GM19438 (cell line): ENCODE measurements around the gene VSTM4.

Source experiments
- ATAC-seq: cut with Tn5 transposase; IDR thresholded peaks from one replicate; pipeline ENCODE4 v1.9.1; 2021; ENCODE audit warnings: low read depth; ENCODE audit not compliant: unreplicated experiment

The VSTM4 gene

DNA sequence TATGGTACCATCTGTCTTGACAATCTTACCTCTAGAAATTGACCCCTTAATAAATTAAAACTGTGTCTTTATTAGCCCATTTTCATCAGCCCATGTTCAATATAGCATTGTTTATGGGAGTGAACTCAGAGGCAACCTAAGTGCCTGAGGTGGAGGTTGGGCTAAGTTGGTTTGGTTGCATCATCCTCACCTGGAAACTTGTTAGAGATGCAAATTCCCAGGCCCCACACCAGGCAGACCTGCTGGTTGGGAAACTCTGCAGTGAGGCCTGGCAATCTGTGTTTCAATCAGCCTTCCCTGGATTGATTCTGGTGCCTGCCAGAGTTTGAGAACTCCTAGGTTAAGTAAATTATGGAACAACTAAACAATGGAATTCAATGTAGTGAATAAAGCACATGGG is 27.9 kb upstream of the VSTM4 start:
- ATAC-seq: no peak

DNA sequence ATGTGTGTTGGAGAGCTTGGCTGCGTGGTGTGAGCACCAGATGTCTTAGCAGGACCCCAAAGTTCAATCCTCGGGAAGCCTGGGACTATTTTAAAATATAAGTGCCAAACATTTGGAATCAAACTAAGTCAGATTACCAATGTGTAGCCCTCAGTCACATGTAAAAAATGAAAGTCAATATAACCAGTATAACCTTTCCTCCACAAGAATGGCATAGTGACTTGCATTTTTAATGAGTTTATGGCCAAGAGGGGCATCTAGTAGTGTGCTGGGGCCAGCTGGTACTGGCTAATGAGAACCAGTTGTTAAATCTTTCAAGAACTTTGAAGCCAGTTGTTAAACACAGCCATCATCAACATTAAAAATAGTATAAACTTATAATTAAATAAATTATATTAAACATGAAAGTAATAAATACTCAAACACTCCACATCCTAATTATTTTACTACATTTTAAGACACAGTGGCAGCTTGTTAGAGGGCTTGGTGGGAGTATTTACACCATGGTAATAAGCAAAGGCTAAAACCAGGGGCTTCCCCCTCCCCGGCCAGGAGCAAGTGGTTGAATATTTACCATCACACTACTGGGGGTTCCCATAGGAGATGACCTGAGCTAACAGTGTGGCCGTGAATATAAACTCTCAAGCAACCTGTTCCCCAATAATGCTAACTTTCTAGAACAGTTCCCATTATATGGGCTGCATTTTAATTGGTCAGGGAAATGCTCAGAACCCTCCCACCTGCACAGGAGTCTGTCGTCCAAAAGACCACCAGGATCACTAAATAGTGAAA is 26.4 kb upstream of the VSTM4 start:
- ATAC-seq: peak; percentile 79

DNA sequence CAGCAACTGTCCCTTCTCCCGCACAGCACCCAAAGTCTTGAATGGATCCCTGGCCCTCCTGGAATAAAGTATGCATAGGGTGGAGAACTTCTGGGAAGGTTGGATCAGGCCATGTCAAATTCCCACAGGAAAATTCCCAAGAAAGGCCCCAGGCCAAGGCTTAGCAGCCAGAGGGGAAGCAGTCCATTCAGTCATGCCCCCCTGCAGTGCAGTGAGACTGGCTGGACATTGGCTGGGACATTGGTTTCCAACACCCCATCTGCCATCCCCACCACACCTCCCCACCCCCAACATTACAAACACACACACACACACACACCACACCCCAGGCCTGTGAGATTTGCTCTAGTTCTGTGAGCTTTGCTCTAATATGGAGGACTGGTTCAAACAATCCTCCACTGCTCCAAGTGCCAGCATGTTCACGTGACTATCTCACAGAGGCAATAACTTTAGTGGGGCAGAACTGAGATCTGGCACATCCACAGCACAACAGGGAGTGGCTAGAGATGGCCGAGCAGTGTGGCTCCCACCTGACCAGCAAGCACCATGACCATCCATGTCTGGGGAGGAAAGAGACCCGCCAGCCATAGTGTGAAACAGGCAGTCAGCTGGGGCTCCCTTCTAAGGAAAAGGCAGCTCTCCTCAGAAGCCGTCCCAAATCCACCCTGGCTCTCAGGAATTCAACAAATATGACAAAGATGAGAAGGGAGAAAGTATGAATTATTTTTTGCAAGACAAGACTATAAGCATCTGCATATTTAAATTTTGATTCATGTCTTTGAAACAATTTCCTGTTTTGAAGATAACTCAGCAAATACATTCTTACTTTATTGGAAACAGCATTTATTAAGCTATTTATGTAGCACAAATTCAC is 25.2 kb upstream of the VSTM4 start:
- no peak for ATAC-seq

DNA sequence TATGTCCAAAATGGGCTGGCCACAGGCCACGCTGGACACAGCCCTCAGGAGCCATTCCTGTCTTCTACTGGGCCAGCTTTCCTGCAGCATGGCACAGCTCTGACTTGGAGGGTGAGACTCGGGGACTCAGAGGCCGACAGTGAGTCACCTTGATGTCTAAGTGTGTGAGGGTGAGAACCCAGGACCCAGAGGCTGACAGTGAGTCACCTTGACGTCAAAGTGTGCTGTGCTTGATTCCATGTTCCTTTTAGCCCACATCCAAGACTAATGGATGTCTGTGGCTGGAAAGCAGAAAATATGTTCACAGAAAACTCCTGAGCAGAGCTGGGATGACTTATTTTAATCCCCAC is 24.5 kb upstream of the VSTM4 start:
- ATAC-seq: no peak

DNA sequence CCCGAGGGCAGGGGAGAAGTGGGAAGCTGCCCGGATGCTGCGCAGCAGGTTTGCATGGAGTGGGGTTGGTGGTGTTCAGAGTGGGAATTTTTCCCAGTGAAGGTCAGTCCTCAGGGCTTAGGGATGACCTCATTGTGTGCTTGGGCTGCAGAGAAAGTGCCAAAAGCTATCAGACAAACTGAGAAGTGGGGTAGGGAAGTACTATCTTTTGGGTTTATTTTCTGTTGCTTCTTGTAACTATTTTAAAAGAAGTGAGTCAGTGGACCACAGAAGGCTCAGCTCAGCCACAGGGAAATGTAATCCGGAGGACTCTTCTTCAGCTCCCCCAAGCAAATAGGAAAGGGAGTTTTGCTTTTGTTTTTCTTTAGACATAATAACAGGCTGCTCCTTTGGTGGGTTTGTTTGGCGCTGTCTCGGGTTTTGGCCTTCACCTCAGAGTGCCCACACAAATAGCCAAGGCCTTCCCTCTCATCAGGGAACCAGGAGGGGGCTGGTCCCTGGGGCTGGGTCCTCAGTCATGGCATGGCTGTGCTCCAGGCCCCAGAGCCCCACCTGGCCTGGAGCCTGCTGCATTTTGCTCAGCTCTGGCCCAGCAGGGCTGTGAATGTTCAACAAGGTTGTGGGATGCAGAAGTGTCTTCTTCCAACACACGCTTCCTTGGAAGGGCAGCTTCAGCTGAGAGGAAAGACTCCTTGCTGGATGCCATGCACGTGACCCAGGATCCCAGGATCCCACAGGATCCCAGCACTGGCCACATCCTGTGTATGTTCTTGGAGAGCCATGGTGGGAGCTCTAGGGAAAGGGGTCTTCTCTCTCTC is 23.9 kb upstream of the VSTM4 start:
- no peak for ATAC-seq

DNA sequence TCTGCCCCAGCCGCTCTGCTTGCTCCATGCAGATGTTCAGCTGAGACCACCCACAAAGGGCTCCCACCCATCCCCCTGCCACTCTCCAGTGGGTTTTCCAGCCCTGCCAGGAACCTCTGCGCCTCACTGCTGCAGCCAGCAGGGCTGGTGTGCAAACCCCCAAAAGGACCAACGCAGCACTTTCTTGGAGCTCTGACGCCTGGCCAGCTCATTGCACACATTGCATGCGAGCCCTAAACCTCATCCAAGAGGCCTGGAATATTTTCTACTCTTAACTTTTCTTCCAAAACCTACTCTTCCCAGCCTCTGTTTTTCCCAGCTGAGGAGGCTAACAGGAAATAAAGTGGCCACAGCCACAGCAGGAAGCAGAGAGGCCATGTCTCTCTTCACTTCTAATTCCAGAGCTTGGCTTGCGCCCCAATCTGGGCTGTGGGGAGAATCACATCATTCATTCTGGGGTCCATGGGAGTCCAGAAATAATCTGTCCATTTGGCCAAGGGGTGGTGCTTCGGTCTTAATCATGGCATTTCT is 23.1 kb upstream of the VSTM4 start:
- ATAC-seq: no peak

DNA sequence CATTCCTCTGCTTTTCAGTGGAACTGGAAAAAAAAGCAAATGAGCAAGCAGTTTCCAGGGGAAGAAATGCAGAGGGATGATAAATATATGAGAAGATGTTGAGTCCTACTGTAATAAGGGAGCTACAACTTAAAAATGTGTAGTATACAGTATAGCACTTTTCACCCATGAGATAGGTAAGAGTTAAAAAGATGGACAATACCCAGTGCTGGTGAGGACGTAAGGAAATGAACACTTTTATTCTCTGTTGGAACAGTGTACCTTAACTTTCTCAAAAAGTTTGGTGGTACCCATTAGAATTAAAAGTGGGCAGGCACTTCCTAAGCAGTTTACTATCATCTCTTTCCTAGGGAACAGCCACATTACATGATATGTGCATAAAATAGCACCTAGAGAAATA is 21.2 kb upstream of the VSTM4 start:
- ATAC-seq: no peak

DNA sequence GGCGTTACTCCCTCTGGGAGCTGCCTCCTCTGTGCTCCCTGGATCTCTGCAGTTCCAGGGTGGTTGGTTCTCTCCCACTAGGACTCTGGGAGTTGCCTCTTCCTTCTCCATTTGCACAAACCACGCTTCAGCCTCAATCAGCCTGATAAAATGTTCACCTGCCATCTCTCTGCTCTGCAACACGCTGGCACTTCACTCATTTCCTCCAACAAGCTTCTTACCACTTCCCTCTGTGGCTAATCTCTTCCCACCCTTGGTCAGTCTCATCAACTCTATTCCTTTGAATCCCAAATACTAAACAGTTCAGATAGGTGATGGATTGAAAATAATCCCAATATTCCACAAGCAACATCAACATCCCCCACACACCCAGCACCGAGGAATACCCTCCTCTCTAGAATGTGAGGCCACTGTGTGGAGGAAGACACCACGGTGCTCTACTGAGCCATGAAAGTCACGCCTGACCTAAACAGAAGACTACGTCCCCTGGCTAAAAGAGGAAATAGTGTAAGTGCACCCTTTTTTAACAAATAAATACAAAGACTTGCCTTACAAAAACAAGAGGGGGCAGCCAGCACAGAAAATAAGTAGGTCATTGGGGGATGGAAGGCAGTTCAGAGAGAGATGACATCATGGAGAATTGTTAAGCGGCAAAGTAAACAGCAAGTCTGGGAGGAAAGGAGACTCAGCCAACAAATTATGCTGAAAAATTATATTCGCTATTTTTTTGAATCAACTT is 20.4 kb upstream of the VSTM4 start:
- peak; percentile 66 for ATAC-seq

DNA sequence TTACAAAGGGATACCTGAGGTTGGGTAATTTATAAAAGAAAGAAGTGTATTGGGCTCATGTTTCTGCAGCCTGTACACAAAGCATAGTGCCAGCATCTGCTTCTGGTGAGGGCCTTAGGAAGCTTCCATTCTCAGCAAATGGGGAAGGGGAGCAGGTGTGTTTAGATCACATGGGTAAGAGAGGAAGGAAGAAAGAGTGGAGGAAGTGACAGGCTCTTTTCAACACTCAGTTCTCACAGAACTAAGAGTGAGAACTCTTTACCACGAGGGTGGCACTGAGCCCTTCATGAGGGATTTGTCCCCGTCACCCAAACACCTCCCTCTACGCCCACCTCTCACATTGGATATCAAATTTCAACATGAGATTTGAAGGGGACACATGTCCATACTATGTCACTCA is 19.0 kb upstream of the VSTM4 start:
- no peak for ATAC-seq

DNA sequence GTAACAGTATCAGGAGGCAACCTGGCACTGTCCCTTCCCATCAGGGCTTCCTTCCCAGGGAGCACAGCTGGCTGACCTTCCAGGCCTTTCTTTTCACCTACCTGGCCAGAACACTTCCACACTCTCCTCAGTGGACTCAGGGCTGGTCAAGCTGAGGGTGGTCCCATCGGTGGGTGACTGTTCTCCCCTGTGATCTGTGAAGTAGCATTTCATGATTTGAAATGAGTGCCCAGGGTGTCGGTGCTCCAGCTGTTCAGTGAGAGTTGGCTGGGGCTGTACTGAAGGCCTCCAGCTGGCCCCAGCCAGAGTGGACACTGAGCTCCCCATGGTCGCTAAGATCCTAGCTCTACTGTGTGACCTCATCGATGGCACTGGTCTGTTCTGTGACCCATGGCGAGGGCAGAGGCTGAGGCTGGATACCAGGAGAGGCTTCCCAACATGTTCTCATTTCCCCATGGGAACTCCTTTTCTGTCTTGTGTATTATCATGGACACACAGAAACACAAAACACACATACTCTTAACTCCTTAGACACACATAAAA is 18.5 kb upstream of the VSTM4 start, which contains the start of gene FAM170B:
TSS of gene FAM170B (minus strand) at position 316 of the 543 bp plus-strand sequence. CDS start at position 213, 103 bp downstream.
- ATAC-seq: no peak

DNA sequence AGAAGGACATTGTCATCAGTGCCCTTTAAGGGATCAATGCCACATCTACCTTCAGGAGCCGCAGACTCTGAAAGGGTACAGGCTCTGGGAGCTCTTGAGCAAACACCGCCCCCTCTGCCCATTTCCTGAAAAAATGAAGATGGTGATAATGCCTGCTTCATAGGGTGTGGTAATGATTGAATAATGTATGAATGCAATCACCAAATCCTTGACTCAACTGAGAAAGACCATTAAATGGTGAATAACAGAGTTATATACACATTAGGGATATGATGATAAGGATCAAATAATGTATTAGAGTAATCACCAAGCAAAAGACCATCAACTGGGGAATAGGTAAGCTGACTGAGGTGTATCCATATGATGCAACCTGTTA is 17.0 kb upstream of the VSTM4 start:
- no peak for ATAC-seq

DNA sequence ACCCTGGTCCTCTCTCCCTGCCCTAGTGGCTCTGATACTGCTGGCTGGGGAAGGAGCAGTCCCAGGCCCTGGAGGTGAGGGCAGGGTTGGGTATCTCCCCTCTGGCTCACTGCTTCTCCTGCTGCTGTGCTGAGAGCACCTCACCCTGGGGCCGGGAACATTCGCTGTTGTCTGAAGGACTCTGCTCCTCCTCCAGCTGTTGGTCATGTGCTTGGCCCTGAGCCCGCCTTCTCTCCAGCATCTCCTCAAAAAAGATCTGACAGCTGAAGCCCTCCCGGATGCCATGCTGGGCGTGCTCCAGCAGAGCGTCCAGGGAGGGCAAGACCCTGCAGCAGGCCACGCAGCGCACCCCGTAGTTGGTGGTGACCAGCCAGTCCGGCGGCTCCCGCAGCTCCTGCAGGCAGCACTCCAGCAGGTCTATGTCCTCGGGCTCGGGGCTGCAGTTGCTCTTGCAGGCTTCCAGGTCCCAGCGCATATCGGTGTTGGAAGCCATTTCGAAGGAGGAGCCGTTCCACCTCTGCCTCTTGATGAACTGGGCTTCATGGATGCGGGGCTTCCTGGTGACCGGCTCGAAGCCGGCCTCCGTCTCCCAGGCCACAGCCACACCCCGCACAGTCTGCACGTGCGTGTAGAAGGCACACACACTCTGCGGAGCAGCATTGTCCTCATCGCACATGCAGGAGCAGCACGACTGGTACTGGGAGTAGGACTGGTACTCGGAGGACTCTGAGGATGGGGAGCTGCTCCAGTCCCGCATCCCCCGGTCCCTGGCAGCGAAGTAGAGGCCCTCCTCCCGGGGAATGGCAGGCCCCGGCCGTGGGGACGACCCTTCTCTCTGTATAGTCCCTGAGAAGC is 16.4 kb upstream of the VSTM4 start:
- no peak for ATAC-seq

DNA sequence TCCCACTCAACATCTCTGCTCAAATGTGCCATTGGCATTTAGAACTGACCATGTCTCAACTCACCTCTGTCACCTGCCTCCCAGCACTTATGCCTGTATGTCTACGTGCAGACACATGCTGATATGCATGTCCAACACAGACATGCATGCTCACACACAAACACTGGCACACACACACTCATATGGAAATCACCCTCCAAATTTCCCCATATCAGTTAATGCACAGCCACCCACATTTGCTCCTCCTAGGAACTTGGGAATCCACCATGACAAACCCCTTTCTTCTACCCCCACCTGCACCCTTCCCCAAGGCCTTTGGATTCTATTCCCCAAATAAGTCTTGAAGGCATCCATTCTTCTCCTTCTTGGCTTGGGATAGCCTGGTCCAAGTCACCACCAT is 14.1 kb upstream of the VSTM4 start:
- no peak for ATAC-seq

DNA sequence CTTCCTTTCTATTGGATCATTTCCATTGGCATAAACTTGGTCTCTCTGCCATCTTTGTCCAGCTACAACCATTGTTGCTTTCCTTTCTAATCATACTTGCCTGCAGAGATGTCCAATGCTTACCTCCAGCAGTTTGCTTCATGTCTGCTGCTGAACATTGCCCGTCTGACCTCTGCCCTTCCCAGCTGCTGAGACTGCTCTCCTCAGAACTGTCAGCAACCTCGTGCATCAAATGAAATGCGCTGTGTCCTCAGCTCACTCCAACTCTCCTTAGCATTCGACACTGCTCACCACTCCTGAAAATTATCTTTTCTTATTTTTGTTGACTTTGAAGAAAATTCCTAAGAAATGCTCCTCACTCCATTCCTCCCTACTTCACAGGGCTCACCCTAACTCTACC is 13.5 kb upstream of the VSTM4 start:
- ATAC-seq: no peak

DNA sequence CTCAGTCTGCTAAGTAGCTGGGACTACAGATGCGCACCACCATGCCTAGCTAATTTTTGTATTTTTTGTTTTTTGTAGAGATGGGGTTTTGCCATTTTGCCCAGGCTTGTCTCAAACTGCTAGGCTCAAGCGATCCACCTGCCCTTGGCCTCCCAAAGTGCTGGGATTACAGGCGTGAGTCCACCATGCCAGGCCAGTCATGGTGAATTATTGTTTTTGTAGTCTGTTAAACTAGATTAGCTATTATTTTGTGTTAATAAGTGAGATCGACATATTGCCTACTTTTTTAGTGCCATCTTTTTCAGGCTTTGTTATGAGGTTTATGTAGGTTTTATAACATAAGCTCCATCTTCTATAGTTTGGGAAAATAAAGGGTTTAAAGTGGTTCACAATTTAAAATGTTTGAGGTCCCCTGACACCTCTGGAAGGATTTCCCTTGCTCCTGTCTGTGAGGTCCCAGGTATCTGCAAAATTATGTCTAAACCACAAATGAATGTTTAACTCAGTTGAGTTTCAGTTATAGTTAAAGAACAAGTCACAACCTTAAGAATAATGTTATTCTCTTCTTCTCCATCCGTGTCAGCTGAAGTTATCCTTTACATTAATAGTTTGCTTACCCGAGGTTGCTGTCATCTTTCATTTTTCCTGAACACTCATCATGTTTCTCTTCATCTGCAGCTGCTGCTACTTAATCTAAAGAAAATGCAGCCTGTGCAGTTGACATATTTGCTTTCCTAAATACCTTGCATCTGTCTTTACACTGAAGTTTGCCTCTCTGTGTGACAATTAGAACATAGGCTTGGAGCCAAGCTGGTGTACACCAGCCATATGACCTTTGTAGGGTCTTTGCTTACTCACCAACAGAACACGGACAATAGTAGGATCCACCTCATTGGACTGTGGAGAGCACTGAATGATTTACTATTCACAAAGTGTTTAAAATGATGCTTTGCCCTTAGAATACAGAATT is 8.9 kb upstream of the VSTM4 start:
- peak; percentile 80 for ATAC-seq

DNA sequence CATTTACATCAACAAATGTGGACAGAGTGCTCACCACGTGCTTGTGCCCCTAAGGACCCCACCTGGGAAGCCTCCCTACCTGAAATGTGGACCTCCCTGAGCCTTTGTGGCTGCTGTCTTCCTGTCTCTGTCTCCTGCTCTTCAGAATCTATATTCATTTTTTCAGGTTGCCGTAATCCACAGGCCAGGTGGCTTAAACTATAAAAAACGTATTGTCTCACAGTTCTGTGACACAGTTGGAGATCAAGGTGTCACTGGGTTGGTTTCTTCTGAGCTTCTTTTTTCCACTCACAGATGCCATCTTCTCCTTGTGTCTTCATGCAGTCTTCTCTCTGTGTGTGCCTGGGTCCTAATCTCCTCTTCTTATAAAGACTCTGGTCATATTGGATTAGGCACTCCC is 5.6 kb upstream of the VSTM4 start:
- ATAC-seq: no peak

DNA sequence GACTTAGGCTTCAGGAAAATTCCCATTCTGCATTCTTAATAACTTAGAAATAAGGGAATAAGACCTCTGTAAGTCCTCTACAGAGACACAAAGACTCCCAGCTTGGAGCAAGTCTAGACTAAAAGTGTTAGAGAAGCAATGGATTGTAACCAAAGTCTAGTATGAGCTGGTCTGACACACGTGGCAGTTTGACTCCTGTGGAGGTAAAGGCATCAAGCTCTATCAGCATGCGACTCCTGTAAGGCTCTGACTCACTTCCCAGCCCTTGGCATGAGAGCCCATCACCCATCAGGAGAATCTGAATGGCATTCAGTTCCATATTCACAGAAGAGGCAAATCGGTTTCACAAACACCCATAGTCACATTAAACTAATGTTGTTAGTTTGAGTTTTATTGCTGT is 4.4 kb upstream of the VSTM4 start:
- no peak for ATAC-seq
